Stimulated activated memory B cell treated with anti-CD40 and anti-IgM and Interleukin-4, amounts not matched to agents 10 μg/mL and 1 μg/mL and 100 μg/mL, for 72 hours (primary cell): ENCODE results near the gene KIRREL3.
A peak's percentile ranks its signal among the peaks of the same experiment; 100 is the strongest.

Source experiments
- ATAC-seq: fragments of 150-1000 bp; cut with Tn5 transposase; 2 replicates; pipeline ENCODE4 v1.10.0; 2021
- H3K27ac Mint-ChIP-seq: one replicate; pipeline ENCODE4 v1.8.0; 2022; ENCODE audit warnings: mild to moderate bottlenecking, mixed read lengths
- H3K27me3 Mint-ChIP-seq: one replicate; pipeline ENCODE4 v1.8.0; 2022; ENCODE audit warnings: mixed read lengths
- H3K36me3 Mint-ChIP-seq: one replicate; pipeline ENCODE4 v1.8.0; 2022; ENCODE audit warnings: mixed read lengths
- H3K4me1 Mint-ChIP-seq: one replicate; pipeline ENCODE4 v1.8.0; 2022; ENCODE audit warnings: mixed read lengths
- H3K4me3 Mint-ChIP-seq: one replicate; pipeline ENCODE4 v1.8.0; 2022; ENCODE audit warnings: mild to moderate bottlenecking, moderate library complexity, mixed read lengths
- H3K9me3 Mint-ChIP-seq: one replicate; pipeline ENCODE4 v1.8.0; 2022; ENCODE audit warnings: mixed read lengths

Gene KIRREL3

DNA sequence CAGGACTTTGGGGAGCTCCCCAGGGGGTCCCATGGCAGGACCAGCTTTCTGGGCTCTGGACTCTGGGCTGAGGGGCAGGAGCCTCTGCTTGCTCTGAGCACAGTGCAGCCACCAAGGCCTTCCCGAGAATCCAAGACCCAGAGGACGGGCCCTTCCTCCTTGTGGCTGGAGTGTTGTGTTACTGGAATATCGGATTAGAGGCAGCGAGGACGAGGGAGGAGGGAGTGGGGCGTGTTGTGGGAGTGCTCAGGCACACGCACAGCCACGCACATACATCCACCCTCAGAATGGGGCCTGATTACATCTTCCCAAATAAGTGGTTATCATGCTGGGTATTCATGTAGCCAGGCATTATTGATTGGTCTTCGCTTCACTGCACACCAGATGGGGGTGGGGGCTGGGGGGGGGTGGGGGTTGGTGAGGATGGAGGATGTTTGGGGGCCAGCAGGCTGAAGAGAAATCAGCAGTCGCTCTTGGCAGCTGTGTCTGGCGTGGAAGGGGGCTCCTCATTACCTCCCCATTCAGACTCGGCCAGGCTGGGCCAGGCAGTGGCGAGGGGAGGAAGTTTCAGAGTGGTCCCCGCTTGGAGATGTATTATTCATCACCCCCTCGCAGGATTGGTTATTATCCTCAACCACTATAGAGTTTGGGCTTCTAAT, 524.2 kb downstream of the KIRREL3 start:
- Mint-ChIP-seq H3K27me3 (peaks cover 7% of the 10 kb centered on the region), H3K9me3 (no peaks in the 10 kb centered on the region), H3K36me3 (no peaks in the 10 kb centered on the region), H3K4me1 (peaks cover 15% of the 10 kb centered on the region), H3K27ac (no peak overlapping the region), H3K4me3 (no peak overlapping the region)
- ATAC-seq: no peak

DNA sequence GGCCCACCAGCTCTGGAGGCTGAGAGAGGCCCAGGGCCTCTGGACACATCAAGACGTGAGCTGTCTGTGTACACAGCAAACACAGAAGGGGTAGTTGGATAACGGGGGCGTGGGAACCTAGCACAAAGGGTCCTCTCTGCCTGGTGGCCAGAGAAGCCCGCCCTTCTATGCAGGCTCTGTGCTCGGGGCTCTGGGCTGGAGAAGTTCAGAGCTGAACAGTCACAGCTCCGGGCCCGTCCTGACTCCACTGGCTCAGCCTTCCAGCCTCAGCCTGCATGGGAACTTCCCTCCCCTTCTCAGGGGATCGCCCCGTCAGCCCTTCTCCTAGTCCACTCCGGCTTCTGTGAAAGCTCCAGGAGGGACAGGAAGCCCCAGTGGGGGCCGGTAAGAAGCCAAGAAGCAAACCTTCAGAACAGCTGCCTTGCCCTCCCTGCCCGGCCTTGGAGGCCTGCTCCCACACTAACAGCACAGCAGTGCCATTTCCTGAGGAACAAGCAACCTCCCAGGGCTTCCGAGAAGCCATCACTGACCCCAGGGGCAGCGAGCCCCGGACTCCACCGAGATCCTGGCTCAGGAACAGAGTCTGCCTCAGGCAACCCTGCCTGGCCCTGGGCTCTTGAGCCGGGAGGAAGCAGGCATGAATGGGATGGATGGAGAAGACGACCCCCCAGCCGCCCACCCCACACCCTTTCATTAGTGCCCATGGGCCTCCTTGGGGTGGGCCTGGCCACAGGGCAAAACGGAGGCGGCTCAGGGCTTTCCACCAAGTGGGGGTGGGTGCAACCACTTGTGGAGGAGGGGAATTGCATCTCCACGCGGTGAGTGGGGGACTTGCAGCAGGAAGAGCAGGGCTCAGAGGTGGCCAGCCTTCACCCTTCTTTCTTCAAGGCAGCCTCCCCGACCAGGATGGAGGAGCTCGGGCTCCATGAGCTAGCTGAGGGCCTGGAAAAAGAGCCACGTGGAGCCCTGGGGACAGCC, 525.3 kb downstream of the KIRREL3 start:
- H3K4me1 Mint-ChIP-seq: peaks cover 7% of the 10 kb centered on the region
- H3K4me3 Mint-ChIP-seq: no peak overlapping the region
- no peak overlapping the region for H3K27ac Mint-ChIP-seq
- H3K27me3 Mint-ChIP-seq: peaks cover 7% of the 10 kb centered on the region
- no peaks in the 10 kb centered on the region for H3K9me3 Mint-ChIP-seq
- H3K36me3 Mint-ChIP-seq: no peaks in the 10 kb centered on the region
- no peak for ATAC-seq

DNA sequence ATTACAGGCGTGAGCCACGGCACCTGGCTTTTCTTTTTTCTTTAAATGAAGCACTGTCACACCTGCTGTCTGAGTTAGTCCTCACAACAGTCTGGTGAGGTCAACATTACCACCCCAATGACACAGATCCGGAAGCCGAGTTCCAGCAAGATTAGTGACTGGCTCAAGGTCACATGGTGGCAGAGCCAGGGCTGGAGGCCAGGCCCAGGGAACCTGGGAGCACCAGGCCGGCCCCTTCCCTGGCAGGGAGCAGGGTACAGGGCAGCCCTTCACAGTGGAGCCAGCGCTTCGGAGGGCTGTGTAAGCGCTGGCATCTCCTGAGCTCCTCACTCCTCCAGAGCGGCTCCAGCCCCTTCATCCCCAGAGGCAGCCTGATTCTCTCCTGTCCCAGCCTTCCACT, 526.4 kb downstream of the KIRREL3 start:
- Mint-ChIP-seq H3K9me3 (no peaks in the 10 kb centered on the region), H3K27ac (no peak overlapping the region), H3K36me3 (no peaks in the 10 kb centered on the region), H3K4me1 (peaks cover 7% of the 10 kb centered on the region), H3K4me3 (no peak overlapping the region), H3K27me3 (peaks cover 7% of the 10 kb centered on the region)
- ATAC-seq: no peak

DNA sequence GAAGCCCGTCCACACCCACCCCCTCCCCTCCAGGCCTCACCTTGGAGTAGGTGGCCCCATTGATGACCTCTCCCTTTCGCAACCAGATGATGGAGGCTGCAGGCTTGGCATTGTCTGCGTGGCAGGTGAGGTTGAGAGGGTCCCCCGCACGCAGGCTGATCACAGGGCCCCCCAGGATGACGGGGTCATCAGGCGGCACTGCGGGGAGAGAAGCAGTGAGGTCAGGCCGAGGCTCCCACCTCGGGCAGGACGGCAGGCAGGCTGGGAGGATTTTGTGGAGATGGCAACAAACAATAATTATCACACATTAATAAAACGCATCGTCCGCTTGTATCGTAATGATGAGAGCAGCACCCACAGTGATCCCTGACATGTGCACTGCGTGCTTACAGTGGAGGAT, 527.3 kb downstream of the KIRREL3 start:
- H3K27me3 Mint-ChIP-seq: peaks cover under 1% of the 10 kb centered on the region
- H3K4me3 Mint-ChIP-seq: no peak overlapping the region
- ATAC-seq: no peak
- H3K27ac Mint-ChIP-seq: no peak overlapping the region
- peaks cover 6% of the 10 kb centered on the region for H3K4me1 Mint-ChIP-seq
- H3K36me3 Mint-ChIP-seq: no peaks in the 10 kb centered on the region
- no peaks in the 10 kb centered on the region for H3K9me3 Mint-ChIP-seq

DNA sequence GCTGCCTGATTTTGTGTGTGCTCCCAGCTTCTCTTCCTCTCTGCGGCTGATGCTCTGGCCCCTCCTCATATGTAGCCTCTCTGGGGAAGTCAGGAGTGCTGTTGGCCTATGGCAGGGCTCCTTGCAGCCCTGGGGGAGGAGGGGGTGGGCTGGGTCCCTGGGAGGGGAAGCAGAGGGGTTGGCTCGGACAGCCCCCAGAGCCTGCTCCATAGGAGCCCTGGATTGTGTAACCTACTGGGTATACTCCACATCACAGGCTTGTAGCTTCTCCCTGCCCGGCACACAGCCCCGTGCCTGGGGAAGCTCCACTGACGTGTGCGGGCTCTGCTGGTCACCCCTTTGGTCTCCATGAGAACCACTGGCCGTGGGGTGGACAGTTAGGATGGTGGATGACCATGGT, 531.3 kb downstream of the KIRREL3 start:
- Mint-ChIP-seq H3K4me3 (no peak overlapping the region), H3K9me3 (peaks cover under 1% of the 10 kb centered on the region), H3K27ac (no peak overlapping the region), H3K36me3 (no peaks in the 10 kb centered on the region), H3K4me1 (peaks cover 36% of the 10 kb centered on the region), H3K27me3 (no peaks in the 10 kb centered on the region)
- no peak for ATAC-seq

DNA sequence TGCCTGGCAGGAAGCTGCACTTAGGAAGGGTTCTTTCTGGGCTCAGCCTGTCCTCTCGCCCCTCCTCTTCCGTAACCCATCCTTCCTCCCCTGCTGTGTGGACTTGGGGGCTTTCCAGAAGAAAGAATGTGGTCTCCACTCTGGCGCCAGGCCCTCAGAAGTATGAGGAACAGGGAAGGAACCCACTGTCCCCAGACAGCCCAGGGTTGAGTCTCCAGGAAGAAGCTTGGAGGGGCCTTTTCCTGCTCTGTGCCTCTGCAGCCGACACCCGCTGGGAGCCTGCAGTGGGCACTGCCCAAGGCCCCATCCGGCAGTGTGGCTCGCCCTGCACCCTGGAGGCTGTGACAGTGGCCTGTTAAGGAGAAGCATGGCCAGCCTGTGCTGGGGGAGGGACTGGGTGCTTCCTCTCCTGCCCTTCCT, 532.5 kb downstream of the KIRREL3 start:
- H3K27ac Mint-ChIP-seq: no peak overlapping the region
- H3K27me3 Mint-ChIP-seq: no peaks in the 10 kb centered on the region
- no peak overlapping the region for H3K4me3 Mint-ChIP-seq
- peaks cover 2% of the 10 kb centered on the region for H3K9me3 Mint-ChIP-seq
- ATAC-seq: no peak
- peaks cover 47% of the 10 kb centered on the region for H3K4me1 Mint-ChIP-seq
- H3K36me3 Mint-ChIP-seq: no peaks in the 10 kb centered on the region

DNA sequence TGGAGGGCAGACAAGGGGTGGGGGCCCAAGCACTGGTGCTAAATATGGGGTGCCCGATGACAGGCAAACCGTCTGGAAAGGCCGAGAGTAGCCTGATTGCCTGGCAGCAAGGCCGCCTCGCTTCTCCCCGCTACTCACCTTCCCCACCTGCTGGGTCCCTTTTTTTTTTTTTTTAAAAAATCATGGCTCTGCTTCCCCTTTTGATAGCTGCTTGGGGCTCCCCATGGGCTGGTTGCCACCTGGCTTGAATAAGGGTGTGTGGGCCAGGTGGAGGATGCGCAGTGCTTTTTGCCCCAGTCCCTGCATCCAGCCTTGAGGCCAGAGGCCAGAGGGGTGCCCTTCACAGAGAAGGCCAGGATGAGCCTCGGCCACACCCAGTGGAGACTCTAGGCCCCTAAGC, 533.1 kb downstream of the KIRREL3 start:
- Mint-ChIP-seq H3K4me1 (peaks cover 47% of the 10 kb centered on the region), H3K36me3 (no peaks in the 10 kb centered on the region), H3K27me3 (no peaks in the 10 kb centered on the region), H3K4me3 (no peak overlapping the region), H3K9me3 (peaks cover 2% of the 10 kb centered on the region), H3K27ac (no peak overlapping the region)
- ATAC-seq: no peak

DNA sequence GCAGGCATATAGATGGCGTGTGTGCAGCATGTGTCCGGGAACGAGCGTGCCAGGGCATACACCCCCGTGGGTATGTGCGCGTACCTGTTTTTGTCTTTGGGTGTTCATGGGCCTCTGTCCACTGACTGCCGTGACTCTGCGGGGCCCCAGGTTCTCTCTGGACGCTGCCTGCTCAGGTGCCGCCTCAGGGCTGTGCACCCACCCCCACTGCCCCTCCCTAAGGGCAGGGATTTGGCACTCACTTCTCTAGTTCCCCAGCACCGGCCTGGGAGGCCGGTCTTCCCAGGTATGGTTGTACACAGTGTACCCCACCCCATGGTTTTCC, 533.6 kb downstream of the KIRREL3 start:
- Mint-ChIP-seq H3K4me3 (no peak overlapping the region), H3K9me3 (peaks cover 2% of the 10 kb centered on the region), H3K27me3 (no peaks in the 10 kb centered on the region), H3K36me3 (no peaks in the 10 kb centered on the region), H3K4me1 (peaks cover 47% of the 10 kb centered on the region), H3K27ac (no peak overlapping the region)
- no peak for ATAC-seq

DNA sequence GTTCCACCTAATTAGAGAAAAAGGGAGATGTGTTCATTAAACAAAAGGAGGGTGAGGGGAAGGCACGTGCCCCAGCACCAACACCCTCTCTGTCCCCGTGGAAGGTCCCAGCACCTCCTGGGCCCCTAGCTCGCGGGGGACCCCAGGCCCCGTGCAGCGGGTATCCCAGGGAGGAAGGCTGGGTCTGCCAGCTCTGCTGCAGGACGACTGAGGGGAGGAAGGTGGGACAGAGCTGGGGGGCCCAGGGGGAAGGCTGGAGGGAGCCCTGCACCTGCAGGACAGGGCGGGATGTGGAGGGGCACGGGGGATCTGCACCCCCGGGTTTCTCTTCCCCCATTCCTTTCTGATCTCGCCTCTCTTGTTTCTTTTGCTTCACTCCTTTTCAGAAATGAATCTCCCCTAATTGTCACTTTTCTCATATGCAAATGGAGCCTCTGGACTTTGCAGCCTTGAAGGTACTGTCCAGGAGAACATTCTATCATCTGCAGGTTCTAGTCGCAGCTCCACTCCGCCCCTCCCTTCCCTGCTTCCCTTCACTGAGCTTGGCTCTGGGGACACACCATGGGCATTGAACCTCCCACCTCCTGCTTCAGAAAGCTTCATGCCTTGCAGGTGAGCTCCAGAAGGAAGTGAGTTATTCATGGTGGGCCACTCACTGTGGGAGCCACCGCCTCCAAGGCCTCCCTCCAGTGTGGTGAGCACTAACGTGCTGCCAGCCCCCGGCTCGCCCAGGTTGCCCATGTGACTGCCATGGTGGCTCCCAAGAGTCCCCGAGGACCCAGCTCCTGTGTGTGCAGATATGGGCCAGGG, 534.1 kb downstream of the KIRREL3 start:
- peaks cover 2% of the 10 kb centered on the region for H3K9me3 Mint-ChIP-seq
- peak overlapping the region; percentile 67 for H3K27ac Mint-ChIP-seq
- peaks cover 47% of the 10 kb centered on the region for H3K4me1 Mint-ChIP-seq
- ATAC-seq: peak; percentile 28
- no peaks in the 10 kb centered on the region for H3K27me3 Mint-ChIP-seq
- H3K4me3 Mint-ChIP-seq: peak overlapping the region; percentile 60
- H3K36me3 Mint-ChIP-seq: no peaks in the 10 kb centered on the region

DNA sequence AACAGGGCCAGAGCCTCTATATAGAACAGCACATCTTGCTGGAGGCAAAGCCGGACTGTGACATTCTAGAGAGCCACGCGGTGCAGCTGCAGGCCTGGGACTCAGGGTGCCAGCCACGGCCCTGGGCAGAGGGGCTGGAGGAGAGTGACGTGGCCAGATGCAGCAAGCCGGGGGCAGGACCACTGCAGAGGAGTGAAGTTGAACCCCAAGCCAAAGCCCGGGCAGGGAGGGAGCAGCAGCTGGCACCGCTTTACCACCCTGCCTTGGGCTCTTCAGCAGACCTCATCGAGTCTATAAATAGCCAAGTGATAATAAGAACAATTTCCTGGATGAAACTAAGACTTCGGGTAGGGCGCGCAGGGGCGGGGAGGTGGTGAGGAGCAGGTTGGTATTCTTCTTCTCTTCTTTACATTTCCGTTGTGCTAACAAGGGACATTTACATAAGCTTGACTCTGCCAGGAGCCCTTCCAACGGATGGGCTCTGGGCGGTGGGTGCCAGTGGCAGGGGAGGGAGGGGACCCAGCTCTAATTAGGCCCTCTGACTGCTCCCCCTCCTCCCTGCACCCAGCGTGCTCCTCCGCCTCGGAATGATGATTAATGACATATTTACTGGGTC, 534.9 kb downstream of the KIRREL3 start:
- peak overlapping the region; percentile 67 for H3K27ac Mint-ChIP-seq
- H3K4me1 Mint-ChIP-seq: peaks cover 47% of the 10 kb centered on the region
- ATAC-seq: peak; percentile 80
- H3K9me3 Mint-ChIP-seq: peaks cover 2% of the 10 kb centered on the region
- H3K36me3 Mint-ChIP-seq: no peaks in the 10 kb centered on the region
- no peaks in the 10 kb centered on the region for H3K27me3 Mint-ChIP-seq
- peak overlapping the region; percentile 60 for H3K4me3 Mint-ChIP-seq

DNA sequence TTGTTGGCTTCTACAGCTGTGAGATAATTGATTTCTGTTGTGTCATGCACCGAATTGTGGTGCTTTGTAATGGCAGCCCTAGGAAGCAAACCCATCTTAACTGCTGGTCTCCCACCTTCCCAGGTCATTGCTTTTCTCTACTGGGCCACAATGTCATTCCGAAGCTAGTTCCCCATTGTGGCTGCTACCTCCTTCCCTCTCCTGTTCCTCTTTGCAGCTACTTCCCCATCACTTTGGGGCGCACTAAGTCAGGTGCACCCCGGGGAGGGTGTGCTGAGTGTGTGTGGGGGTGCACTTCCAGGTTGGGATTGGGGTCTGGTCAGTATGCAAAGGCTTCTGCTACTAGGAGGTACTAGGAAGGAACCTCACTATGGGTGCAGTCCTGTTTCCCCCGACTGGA, 535.8 kb downstream of the KIRREL3 start:
- peak overlapping the region; percentile 67 for H3K27ac Mint-ChIP-seq
- peak; percentile 10 for ATAC-seq

DNA sequence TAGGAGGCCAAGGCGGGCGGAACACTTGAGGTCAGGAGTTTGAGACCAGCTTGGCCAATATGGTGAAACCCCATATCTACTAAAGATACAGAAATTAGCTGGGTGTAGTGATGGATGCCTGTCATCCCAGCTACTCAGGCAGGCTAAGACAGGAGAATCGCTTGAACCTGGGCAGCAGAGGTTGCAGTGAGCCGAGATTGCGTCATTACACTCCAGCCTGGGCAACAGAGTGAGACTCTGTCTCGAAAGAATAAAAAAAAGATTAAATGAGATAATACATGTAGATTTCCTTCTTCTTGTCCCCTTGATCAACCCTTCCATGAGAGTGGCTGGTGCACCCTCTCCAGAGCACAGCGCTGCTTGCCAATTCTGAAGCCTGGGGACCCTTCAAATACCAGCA, 538.1 kb downstream of the KIRREL3 start:
- Mint-ChIP-seq H3K4me1 (peaks cover 41% of the 10 kb centered on the region), H3K27me3 (peaks cover 18% of the 10 kb centered on the region), H3K4me3 (no peak overlapping the region), H3K36me3 (no peaks in the 10 kb centered on the region), H3K27ac (no peak overlapping the region), H3K9me3 (peaks cover 2% of the 10 kb centered on the region)
- ATAC-seq: no peak

More for the DNA sequence above, 535.8 kb downstream of the KIRREL3 start:
- no peaks in the 10 kb centered on the region for H3K36me3 Mint-ChIP-seq
- peaks cover 2% of the 10 kb centered on the region for H3K9me3 Mint-ChIP-seq
- no peak overlapping the region for H3K4me3 Mint-ChIP-seq
- peaks cover 47% of the 10 kb centered on the region for H3K4me1 Mint-ChIP-seq
- peaks cover 8% of the 10 kb centered on the region for H3K27me3 Mint-ChIP-seq

DNA sequence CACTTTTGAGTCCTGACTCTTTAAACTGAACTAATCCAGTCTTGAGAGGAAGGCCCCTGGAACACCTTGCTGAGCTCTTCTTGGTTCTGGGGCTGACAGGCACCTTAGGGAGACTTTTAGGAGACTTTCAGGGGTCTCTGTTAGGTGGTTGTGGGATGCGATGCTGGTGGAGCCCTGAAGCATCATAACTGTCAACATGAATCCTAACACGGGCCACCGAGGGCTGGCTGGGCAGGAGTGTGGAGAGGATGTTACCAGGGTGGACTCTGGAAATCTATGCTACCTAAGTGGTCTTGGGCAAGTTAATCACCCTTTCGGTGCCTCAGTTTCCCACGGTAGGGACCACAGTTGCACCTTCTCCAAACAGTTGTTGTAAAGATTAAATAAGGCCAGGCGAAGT, 538.6 kb downstream of the KIRREL3 start:
- Mint-ChIP-seq H3K4me1 (peaks cover 37% of the 10 kb centered on the region), H3K4me3 (no peak overlapping the region), H3K27me3 (peaks cover 18% of the 10 kb centered on the region), H3K36me3 (no peaks in the 10 kb centered on the region), H3K9me3 (peaks cover 2% of the 10 kb centered on the region), H3K27ac (no peak overlapping the region)
- no peak for ATAC-seq

DNA sequence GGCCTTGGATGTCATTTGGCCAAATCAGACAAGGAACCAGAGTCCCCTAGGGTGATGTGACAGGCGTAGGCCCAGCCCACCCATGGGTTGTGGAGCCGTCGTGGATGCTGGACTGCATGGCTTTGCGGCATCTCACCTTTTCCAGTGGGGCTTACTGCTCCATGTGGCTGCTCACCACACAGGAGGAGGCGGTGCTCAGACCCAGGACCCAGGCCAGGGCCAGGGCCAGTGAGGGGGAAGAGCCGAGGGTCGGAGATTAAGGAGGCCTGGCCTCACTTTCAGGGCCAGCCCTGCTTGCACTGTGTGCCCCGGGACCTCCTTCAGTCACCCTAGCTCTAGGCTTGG, 539.5 kb downstream of the KIRREL3 start:
- Mint-ChIP-seq H3K4me1 (peaks cover 28% of the 10 kb centered on the region), H3K9me3 (peaks cover 2% of the 10 kb centered on the region), H3K36me3 (no peaks in the 10 kb centered on the region), H3K4me3 (no peak overlapping the region), H3K27me3 (peaks cover 18% of the 10 kb centered on the region), H3K27ac (no peak overlapping the region)
- ATAC-seq: no peak
